ENCODE results near the gene ASL. TPM values are rescaled to one million over a fixed set of nuclear protein-coding genes. Genes with fewer than 3 reads are reported as not detected.

ASL gene
- polyA plus RNA-seq, 3 donors = 29.7 to 51.6 (median 35.9) TPM

DNA sequence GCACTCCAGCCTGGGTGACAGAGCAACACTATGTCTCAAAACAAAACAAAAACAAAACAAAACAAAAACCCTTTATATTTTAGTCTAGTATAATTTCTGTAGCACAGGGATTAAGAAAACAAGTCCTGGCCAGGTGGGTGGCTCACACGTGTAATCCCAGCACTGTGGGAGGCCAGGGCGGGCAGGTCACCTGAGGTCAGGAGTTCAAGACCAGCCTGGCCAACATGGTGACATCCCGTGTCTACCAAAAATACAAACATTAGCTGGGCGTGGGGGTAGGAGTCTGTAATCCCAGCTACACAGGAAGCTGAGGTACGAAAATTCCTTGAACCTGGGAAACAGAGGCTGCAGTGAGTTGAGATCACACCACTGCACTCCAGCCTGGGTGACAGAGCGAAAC is 23.2 kb upstream of the ASL start:
- H3K4me1 Mint-ChIP-seq = no peaks in the 10 kb centered on the region
- H3K4me1 ChIP-seq (ENCODE audit: control insufficient read depth in 1 of 2, insufficient read depth in 2 of 2, low read length in 2 of 2) = no peaks in the 10 kb centered on the region
- WGBS (ENCODE audit: insufficient coverage) = 100% methylated on average over 1 of the region's 6 CpGs
- H3K27ac Mint-ChIP-seq = no peak overlapping the region
- H3K9me3 ChIP-seq (replicated peaks in 1 of 2; ENCODE audit: control insufficient read depth in 1 of 2, insufficient read depth in 1 of 2, low read length in 2 of 2) = no peaks in the 10 kb centered on the region
- H3K4me2 ChIP-seq (replicated peaks; ENCODE audit: extremely low read depth, low read length, poor library complexity, severe bottlenecking) = no peak overlapping the region
- no peak overlapping the region for H3K4me3 Mint-ChIP-seq
- TF ChIP-seq, protein P1, sequence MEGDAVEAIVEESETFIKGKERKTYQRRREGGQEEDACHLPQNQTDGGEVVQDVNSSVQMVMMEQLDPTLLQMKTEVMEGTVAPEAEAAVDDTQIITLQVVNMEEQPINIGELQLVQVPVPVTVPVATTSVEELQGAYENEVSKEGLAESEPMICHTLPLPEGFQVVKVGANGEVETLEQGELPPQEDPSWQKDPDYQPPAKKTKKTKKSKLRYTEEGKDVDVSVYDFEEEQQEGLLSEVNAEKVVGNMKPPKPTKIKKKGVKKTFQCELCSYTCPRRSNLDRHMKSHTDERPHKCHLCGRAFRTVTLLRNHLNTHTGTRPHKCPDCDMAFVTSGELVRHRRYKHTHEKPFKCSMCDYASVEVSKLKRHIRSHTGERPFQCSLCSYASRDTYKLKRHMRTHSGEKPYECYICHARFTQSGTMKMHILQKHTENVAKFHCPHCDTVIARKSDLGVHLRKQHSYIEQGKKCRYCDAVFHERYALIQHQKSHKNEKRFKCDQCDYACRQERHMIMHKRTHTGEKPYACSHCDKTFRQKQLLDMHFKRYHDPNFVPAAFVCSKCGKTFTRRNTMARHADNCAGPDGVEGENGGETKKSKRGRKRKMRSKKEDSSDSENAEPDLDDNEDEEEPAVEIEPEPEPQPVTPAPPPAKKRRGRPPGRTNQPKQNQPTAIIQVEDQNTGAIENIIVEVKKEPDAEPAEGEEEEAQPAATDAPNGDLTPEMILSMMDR (IDR thresholded peaks at IDR 0.05) = no peak
- H3K9ac ChIP-seq (ENCODE audit: insufficient read depth, low read length, poor library complexity, severe bottlenecking) = no peak overlapping the region
- no peaks in the 10 kb centered on the region for H3K36me3 Mint-ChIP-seq
- no peaks in the 10 kb centered on the region for H4K20me1 ChIP-seq (ENCODE audit: insufficient read depth, low read length)
- H3K79me2 ChIP-seq (ENCODE audit: insufficient read depth, low read length) = no peaks in the 10 kb centered on the region
- DNase-seq = no peak
- no peak overlapping the region for H2AFZ ChIP-seq (ENCODE audit: insufficient read depth, low read depth, low read length, poor library complexity, severe bottlenecking)
- no peaks in the 10 kb centered on the region for H3K27me3 Mint-ChIP-seq (ENCODE audit: low read depth in 3 of 3)
- no peaks in the 10 kb centered on the region for H3K36me3 ChIP-seq (replicated peaks in 1 of 2; ENCODE audit: control insufficient read depth in 1 of 2, insufficient read depth in 2 of 2, low read length in 2 of 2)
- no peaks in the 10 kb centered on the region for H3K27me3 ChIP-seq (ENCODE audit: control insufficient read depth in 2 of 2, insufficient read depth in 2 of 2, low read length in 2 of 2)
- no peak overlapping the region for H3K27ac ChIP-seq (ENCODE audit: low read depth in 1 of 2, low read length in 2 of 2)
- H3K9me3 Mint-ChIP-seq = peaks cover 0 to under 1% (median 0%) of the 10 kb centered on the region in 7 donors
- H3K4me3 ChIP-seq (replicated peaks in 1 of 3; ENCODE audit: low read depth in 2 of 3, low read length in 3 of 3) = no peak overlapping the region
- intact Hi-C loops (cut with micrococcal nuclease) = no loop called here

GRCh38 chr7:66054063-66054462 is 21.6 kb upstream of the ASL start:
- no peak overlapping the region for H3K4me3 ChIP-seq (replicated peaks in 1 of 3; ENCODE audit: low read depth in 2 of 3, low read length in 3 of 3)
- H3K27ac Mint-ChIP-seq = no peak overlapping the region
- no peak overlapping the region for H3K27ac ChIP-seq (ENCODE audit: low read depth in 1 of 2, low read length in 2 of 2)
- H3K9ac ChIP-seq (ENCODE audit: insufficient read depth, low read length, poor library complexity, severe bottlenecking) = no peak overlapping the region
- H3K79me2 ChIP-seq (ENCODE audit: insufficient read depth, low read length) = no peaks in the 10 kb centered on the region
- no peaks in the 10 kb centered on the region for H3K4me1 ChIP-seq (ENCODE audit: control insufficient read depth in 1 of 2, insufficient read depth in 2 of 2, low read length in 2 of 2)
- no peaks in the 10 kb centered on the region for H3K9me3 ChIP-seq (replicated peaks in 1 of 2; ENCODE audit: control insufficient read depth in 1 of 2, insufficient read depth in 1 of 2, low read length in 2 of 2)
- peaks cover 0 to 2% (median 2%) of the 10 kb centered on the region in 3 donors for H3K27me3 Mint-ChIP-seq (ENCODE audit: low read depth in 3 of 3)
- H3K36me3 ChIP-seq (replicated peaks in 1 of 2; ENCODE audit: control insufficient read depth in 1 of 2, insufficient read depth in 2 of 2, low read length in 2 of 2) = no peaks in the 10 kb centered on the region
- no peaks in the 10 kb centered on the region for H3K36me3 Mint-ChIP-seq
- TF ChIP-seq, protein P1 (IDR thresholded peaks at IDR 0.05) = no peak
- no peaks in the 10 kb centered on the region for H4K20me1 ChIP-seq (ENCODE audit: insufficient read depth, low read length)
- H3K4me1 Mint-ChIP-seq = peaks cover 1% of the 10 kb centered on the region
- intact Hi-C loops (cut with micrococcal nuclease) = no loop called here
- no peak overlapping the region for H3K4me3 Mint-ChIP-seq
- H3K27me3 ChIP-seq (ENCODE audit: control insufficient read depth in 2 of 2, insufficient read depth in 2 of 2, low read length in 2 of 2) = no peaks in the 10 kb centered on the region
- peaks cover 0 to 3% (median 0%) of the 10 kb centered on the region in 7 donors for H3K9me3 Mint-ChIP-seq
- no peak overlapping the region for H2AFZ ChIP-seq (ENCODE audit: insufficient read depth, low read depth, low read length, poor library complexity, severe bottlenecking)
- DNase-seq = no peak
- no peak overlapping the region for H3K4me2 ChIP-seq (replicated peaks; ENCODE audit: extremely low read depth, low read length, poor library complexity, severe bottlenecking)
- WGBS (ENCODE audit: insufficient coverage) = 88% methylated on average over 4 of the region's 6 CpGs
